HG03139 (cell line): ENCODE results near the gene HECTD4.
"Not testable (repeated sequence)": the region's sequence is repeated elsewhere in the genome, so short reads cannot be mapped to it uniquely, and the experiment has no call there.

ENCODE experiments used
- ATAC-seq: cut with Tn5 transposase; IDR thresholded peaks from one replicate; pipeline ENCODE4 v1.9.1; 2021; ENCODE audit not compliant: unreplicated experiment

HECTD4 gene

DNA sequence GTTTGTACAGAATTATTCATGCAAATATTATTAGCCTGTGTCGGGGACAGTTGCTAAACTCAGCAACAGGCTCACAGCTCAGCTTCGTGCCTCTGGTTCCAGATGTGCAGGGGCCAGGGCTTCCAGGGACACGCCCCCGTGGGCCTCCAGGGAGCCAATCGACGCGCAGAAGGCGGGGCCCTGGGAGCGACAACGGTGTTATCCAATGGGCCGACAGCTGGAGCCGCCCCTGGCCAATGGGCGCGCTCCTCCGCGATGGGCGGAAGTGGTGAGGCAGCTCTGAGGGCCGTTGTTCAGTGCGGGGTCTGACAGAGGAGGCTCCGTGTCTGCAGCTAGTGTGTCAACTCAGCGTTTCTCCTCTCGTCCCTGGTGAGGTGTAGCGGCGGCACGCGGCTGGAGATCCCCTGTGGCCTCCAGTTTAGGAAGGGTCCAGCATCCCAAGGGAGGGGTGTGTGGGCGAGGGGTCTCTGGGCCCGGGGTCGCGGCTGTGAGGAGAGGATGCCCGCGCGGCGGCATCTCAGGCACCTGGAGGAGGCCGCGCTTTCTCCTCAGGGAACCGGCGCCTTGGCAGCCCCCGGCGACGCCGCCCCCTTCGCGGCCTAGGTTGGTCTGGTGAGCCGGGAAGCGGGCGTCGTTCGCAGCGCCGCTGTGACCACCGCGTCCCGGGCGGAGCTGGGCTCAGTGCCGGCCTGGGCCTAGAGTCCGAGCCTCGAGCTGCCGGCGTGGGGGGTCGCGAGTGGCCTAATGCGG, 256.8 kb downstream of the HECTD4 start, which contains the start of gene TRAFD1:
Gene TRAFD1 (plus strand): TSS at position 311 of the 750 bp plus-strand sequence. CDS start 4,963 bp downstream, outside the sequence.
- ATAC-seq: peak; percentile 91

DNA sequence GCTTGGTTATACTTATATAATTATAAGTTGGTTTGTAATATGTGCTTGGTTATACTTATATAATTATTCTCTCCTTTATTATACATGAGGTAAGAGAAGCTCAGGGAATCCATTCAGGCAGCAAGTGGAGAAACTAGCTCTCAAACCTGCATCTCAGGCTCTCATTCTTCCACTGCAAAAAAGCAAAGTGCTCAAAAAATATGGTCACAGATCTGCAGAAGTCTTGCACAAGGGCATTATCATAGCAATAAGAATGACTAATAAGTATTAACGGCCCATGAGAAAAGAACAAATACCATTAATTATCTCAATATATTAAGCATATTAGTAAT, 257.3 kb downstream of the HECTD4 start:
- no peak for ATAC-seq

GRCh38 chr12:112122823-112123690, 259.2 kb downstream of the HECTD4 start:
- no peak for ATAC-seq

DNA sequence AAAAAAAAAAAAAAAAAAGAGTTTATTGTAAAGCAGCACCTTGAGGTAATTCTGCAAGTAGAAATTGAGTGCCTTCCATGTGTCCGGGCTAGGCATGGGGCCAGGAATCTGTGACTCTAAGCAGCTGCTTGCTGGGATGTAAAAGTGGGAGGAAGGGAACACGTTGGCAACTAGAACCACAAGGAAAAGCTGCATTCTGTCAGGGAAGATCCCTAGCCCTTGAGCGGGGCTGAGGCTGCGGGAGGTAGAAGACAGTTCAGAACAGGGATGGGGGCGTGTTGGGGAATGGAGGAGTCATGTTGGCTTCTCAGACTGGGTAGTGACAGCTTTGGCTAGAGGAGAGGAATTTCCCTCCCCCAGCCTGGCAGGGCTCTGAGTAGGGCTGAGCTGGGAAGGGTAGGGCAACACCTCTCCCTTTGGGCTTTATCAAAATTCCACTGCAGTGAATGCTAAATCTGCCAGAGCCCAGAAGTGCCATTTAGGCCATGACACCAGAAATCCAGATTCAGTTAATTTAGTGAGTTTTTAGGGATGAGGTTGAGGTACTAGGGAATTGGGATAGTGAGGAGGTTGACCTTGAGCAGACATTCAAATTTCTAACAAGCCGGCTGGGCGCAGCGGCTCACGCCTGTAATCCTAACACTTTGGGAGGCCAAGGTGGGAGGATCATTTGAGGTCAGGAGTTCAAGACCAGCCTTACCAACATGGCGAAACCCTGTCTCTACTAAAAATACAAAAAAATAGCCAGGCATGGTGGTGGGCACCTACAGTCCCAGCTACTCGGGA, 260.3 kb downstream of the HECTD4 start:
- ATAC-seq: no peak

GRCh38 chr12:112117685-112118084, 264.5 kb downstream of the HECTD4 start:
- ATAC-seq: no peak

GRCh38 chr12:112116232-112117060, 265.8 kb downstream of the HECTD4 start:
- no peak for ATAC-seq

- no peak for ATAC-seq
Observed at GRCh38 chr12:112115259-112116045, 266.8 kb downstream of the HECTD4 start.

- no peak for ATAC-seq
Observed at GRCh38 chr12:112112409-112113133, 269.7 kb downstream of the HECTD4 start.

DNA sequence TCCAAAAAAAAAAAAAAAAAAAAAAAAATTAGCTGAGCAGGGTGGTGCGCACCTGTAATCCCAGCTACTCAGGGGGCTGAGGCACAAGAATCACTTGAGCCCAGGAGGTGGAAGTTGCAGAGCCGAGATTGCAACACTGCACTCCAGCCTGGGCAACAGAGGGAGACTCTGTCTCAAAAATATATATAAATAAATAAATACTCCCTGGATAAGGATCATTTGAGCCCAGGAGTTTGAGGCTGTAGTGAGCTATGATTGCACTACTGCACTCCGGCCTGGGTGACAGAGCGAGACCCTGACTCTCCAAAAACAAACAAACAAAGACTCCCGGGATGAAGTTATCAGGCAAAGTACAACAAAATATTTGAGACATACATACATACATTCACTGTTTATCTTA, 270.3 kb downstream of the HECTD4 start:
- no peak for ATAC-seq

- ATAC-seq: not testable (repeated sequence)
Observed at GRCh38 chr12:112110787-112111662, 271.2 kb downstream of the HECTD4 start.
